ENCODE measurements around the gene FBXO34. TPM values are rescaled to one million over a fixed set of nuclear protein-coding genes. Genes with fewer than 3 reads are reported as not detected.

Gene FBXO34
- total and polyA plus RNA-seq, 2 of the 13 experiments (the other 11 are each of a cell fraction or from before 2014, with no cell fraction given), result 8.8 to 13.5 TPM

GRCh38 chr14:55340482-55340881, 69.3 kb downstream of the FBXO34 start (continued):
- no peak for TF ChIP-seq ZNF142 (CRISPR knock-in tag; IDR thresholded peaks at IDR 0.05)
- TF ChIP-seq, protein P1, sequence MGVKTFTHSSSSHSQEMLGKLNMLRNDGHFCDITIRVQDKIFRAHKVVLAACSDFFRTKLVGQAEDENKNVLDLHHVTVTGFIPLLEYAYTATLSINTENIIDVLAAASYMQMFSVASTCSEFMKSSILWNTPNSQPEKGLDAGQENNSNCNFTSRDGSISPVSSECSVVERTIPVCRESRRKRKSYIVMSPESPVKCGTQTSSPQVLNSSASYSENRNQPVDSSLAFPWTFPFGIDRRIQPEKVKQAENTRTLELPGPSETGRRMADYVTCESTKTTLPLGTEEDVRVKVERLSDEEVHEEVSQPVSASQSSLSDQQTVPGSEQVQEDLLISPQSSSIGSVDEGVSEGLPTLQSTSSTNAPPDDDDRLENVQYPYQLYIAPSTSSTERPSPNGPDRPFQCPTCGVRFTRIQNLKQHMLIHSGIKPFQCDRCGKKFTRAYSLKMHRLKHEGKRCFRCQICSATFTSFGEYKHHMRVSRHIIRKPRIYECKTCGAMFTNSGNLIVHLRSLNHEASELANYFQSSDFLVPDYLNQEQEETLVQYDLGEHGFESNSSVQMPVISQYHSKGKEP (CRISPR knock-in tag; IDR thresholded peaks at IDR 0.05), result no peak
- TF ChIP-seq WIZ (CRISPR knock-in tag; IDR thresholded peaks at IDR 0.05), result no peak
- no peak for TF ChIP-seq GLMP (CRISPR knock-in tag; IDR thresholded peaks at IDR 0.05; ENCODE audit: borderline replicate concordance)

Data from HepG2 (cell line).